Stimulated activated CD8-positive, alpha-beta memory T cell treated with anti-CD3 and anti-CD28 coated beads, Interleukin-4, amount 100 ng/mL, for 24 hours (primary cell): ENCODE measurements around the gene C10orf90.
"Not testable (repeated sequence)": the region's sequence is repeated elsewhere in the genome, so short reads cannot be mapped to it uniquely, and the experiment has no call there.

Experiments
- DNase-seq: peaks from one replicate; pipeline ENCODE4 v3.0.0-alpha.2; 2020; ENCODE audit warnings: low read depth

Gene C10orf90

GRCh38 chr10:126583552-126584200 is 86.8 kb downstream of the C10orf90 start:
- no peak for DNase-seq

GRCh38 chr10:126581648-126582046 is 88.8 kb downstream of the C10orf90 start:
- DNase-seq = no peak

DNA sequence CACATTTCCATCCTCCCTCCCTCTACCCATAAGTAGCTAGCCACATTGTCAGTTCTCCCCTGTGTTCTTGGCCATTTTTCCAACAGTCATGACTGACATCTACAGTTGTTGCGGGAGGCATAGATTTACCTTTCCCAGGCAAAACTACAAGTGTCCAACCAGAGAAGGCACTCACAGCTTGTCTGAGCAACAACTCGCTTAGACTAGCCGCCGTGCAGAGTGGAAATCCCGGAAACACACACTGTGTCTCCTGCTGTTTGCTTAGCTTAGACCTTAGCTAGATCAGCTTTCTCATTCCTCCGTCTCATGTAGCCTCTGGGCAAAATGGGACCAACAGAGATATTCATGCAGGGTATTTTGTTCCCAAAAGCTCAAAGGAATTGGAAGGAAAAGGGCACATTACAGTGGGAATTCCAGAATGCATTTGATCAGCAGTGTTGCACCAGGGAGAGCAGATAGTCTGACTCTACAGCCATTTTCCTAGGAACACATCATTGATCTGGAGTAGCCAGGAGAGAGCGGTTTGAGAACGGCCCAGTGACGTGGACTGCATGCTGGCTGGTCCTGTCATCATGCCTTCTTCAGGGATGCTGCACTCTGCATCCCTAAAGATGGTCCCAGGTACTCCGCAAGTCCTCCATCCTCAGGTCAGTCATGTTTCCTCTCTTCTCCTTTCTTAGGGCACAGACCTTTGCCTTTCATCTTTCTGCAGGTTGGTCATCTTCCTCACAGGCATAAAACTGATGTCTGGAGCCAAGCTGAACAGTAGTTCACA is 89.4 kb downstream of the C10orf90 start:
- no peak for DNase-seq

GRCh38 chr10:126576336-126576735 is 94.2 kb downstream of the C10orf90 start:
- DNase-seq = no peak

DNA sequence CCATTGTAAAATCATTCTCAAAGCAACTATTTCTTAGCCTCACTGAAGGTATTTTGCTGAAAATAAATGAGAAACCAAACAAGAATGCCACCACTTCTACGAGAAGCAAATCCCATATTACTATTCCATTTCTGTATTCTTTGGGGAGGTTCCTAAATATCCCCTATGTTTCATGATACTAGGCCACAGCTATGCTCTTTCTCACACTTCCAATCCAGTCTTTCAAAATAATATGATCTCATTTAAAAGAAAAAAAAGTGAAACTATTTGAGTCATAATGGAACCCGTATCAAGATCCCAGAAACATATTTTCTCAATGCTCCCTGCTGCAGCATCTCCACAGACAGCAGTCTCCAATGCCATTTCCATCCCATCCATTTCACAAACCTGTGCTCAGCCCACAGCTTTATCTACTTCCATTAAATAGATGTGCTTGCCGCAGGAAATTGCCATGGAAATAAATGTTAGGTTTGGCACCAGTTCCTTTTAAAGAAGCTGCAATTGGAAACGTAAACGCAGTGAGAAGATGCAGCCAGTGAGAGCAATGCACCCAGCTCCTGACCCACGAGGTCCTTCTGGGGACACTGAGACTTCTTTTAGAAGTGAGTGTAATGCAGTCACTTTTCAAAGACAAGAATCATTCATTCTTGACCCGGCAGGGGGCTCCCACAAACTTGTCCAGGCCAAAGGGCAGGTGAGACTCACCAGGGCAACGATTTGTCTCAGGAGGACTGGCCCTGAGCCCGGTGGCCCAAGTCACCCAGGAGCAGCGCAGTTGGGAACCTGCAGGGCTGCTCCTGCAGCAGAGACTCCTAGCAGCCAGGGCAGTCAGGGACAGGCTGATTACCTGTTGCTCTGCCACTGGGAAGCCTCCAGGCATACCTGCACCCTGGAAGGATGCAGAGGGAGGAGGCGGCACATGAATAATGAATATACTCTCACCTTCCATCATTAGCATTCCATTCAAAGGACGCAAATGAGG is 99.6 kb downstream of the C10orf90 start:
- DNase-seq = no peak

DNA sequence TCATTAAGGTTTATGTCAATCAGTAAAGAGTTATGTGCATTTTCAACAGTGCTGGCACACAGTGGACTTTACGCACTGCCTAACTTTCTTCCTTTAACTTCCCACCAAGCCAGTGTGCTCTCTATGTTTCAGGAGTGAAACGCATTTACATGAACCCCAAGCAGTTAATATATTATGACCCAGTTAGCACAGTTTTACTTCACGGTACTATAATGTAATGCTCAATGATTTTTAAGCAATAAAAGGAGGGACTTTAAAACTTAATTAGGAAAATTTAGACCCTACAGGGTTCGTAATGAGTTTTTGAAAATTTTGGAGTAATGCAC is 100.3 kb downstream of the C10orf90 start:
- DNase-seq = no peak

GRCh38 chr10:126569513-126570244 is 100.8 kb downstream of the C10orf90 start:
- no peak for DNase-seq

DNA sequence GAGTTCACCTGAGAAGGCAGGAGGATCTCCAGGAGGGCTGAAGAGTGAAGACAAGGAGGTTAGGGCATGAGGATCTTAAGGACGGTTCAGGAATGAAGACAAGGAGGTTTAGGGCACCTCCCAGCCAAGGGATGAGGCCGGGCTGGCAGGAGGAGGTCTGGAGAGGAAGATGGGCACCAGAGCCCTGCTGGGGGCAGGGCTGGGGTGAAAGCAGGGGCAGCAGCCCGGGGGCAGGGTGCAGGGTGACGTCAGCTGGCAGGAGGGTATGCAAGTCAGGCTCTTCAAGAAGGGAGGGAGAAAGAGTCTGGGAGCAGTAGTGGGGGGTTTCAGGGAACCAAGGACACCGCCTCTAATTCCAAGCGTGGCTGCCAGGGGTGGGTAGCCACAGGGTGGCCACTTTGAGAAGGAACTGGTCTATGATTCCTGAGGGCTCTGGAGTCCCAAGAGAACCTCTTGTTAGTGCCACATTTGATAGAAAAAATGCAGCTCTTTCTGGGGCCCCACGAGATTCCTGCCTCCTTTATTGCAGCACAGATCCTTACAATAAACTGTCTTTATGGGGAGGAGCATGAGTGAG is 101.6 kb downstream of the C10orf90 start:
- no peak for DNase-seq

DNA sequence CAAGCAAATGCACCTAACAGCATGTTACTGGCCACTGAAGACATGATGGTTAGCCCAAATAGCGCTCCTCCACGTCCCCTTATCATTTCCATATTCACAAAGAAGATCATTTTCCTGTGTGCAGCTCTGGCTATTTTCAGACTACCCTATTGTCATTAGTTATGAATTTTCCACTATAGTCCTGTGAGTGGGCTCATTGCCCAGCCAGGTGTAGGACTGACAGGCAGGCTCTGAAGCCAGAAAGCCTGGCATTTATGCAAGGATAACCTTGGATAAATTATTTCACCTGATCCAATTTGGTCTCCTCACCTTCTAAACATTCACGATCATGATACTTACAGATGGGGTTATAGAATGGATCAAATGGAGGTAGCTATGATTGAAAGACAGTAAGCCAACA is 104.6 kb downstream of the C10orf90 start:
- DNase-seq = no peak

DNA sequence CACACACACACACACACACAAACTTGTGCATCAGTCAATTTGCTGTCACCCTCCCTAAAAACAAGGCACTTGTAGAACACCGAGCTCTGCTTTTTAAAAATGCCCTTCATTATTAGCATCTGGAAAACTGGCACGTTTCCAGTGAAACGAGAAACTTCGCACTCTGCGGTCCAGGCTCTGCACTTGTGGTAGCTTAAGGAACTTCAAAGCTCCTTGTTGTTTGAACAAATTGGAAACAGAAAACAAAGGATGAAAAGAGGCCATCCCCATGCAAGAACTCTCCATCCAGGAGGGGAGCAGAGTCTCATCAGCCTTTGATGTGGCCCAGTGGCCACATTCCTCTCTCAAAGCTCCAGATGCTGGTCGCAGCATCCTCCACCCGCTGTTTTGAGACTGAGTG is 105.1 kb downstream of the C10orf90 start:
- DNase-seq = no peak

DNA sequence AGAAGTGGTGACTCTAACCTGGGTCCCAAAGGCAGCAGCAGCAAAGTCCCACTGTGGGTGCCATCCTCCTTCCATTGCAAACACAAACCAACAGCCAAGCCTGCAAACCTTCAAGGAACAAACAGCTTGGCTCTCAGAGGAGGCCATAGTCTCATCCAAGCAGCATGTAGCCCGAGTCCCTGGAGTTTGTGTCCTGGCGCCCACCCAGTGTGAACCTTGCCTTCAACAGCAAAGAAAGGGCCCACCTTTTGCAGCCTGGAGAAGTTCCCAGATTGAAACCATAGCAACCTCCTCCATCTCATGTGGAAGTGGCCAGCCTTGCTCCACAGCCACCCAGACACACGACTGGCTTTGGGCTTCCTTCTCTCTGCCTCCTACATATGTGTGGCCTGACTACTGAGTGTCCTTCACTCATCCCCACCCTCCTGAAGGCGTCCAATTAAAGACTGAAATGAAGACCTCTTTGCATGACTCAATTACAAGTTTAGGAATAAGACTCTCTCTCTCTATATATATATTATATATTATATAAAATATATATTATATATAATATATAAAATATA is 106.1 kb downstream of the C10orf90 start:
- no peak for DNase-seq

DNA sequence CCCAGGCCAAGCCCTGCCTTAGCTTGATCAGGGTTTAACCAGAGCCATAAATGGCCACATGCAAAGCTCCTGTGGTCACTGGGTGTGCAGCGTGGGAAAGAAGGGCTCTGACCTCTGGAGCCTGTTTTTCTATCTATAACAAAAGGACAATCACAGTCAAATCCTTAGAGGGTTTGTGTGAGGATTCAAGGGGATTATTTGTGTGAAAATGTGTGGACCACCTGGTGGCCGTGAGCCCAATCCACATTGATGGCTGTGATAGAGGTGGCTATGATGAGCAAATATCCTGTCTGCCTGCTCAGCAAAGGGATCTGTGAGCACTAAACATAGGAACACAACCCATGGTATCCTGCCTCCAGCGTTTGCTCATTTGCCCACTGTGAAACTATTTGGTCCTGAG is 107.1 kb downstream of the C10orf90 start:
- no peak for DNase-seq

GRCh38 chr10:126561921-126562680 is 108.4 kb downstream of the C10orf90 start:
- DNase-seq = no peak

- DNase-seq = no peak
Measured at GRCh38 chr10:126561294-126561920, 109.1 kb downstream of the C10orf90 start.

DNA sequence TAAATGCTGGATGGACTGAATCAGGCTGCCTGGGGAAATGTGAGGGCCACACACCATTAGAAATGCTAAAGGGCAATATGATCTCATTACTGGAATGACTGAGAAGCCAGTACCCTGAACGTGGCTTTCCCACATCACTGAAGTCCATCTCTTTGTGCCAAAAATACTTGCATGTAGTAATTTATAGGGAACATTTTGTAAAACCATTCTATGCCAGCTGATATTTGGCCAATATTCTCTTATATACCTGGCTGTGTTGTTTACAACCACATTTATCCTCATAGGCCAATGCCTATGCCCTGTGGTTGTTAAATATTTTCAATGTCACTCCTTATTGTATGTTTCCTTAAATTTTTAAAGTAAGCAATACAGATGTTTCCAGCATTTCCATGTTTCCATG is 111.6 kb downstream of the C10orf90 start:
- no peak for DNase-seq

- no peak for DNase-seq
Measured at GRCh38 chr10:126551202-126551601, 119.3 kb downstream of the C10orf90 start.

DNA sequence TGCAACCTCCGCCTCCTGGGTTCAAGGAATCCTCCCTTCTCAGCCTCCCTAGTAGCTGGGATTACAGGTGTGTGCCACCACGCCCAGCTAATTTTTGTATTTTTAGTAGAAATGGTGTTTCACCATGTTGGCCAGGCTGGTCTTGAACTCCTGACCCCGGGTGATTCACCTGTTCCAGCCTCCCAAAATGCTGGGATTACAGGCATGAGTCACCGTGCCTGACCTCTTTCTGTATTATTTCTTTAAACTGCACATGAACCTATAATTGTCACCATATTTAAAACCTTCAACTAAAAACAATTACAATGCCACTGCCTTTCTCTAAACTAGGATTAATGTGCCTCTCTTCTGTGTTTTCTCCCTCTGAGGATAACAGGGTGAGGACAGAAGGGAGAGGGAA is 119.9 kb downstream of the C10orf90 start:
- not testable (repeated sequence) for DNase-seq

- no peak for DNase-seq
Measured at GRCh38 chr10:126549344-126549743, 121.1 kb downstream of the C10orf90 start.

DNA sequence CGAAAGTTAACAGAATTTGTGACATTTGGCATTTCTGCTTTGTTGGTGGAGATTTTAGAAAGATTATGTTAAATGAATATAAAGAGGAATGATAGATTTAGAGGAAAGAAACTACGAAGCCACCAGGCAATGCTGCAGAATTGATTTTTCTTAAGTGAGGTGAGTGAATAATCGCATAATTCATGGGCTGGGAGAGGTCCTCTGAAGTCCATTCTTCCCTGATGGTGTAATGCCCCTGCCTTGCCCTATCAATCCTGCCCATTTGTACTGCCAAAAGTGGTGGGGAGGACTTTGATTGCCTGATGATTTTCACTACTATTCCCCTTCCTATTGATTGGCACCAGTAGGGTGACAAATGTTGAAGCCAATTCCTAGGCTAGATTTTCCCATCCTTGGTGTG is 125.9 kb downstream of the C10orf90 start:
- no peak for DNase-seq
